GM19463 (cell line): ENCODE results near the gene PCDHB5.
"Not testable (repeated sequence)": the region's sequence is repeated elsewhere in the genome, so short reads cannot be mapped to it uniquely, and the experiment has no call there.

Experiments used
- ATAC-seq: cut with Tn5 transposase; IDR thresholded peaks from one replicate; pipeline ENCODE4 v1.9.1; 2021; ENCODE audit warnings: mild to moderate bottlenecking, moderate library complexity; ENCODE audit not compliant: unreplicated experiment

PCDHB5 gene

DNA sequence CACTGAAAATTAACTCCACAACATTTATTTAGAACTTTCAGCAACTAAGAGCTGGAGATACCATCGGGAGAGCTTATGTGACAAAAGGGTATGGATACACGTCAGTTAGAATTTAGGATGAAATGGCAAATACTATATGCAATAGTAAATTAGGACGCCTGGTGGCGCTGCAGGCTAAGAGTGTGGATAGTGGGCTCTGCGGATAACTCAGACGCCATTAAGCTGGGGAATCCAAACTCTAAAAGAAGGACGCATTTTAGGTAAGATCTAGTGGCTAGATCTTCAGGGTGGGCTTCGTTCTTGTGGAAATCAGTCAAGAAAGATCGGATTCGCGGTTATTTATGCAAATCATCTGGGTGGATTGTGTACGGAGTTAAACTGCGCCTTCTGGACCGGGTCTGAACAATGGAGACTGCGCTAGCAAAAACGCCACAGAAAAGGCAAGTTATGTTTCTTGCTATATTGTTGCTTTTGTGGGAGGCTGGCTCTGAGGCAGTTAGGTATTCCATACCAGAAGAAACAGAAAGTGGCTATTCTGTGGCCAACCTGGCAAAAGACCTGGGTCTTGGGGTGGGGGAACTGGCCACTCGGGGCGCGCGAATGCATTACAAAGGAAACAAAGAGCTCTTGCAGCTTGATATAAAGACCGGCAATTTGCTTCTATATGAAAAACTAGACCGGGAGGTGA is at the start of gene PCDHB5:
Gene PCDHB5, plus strand, starts transcription at position 177 of the 688 bp plus-strand sequence. Its CDS starts 229 bp downstream, at position 406.
- no peak for ATAC-seq

DNA sequence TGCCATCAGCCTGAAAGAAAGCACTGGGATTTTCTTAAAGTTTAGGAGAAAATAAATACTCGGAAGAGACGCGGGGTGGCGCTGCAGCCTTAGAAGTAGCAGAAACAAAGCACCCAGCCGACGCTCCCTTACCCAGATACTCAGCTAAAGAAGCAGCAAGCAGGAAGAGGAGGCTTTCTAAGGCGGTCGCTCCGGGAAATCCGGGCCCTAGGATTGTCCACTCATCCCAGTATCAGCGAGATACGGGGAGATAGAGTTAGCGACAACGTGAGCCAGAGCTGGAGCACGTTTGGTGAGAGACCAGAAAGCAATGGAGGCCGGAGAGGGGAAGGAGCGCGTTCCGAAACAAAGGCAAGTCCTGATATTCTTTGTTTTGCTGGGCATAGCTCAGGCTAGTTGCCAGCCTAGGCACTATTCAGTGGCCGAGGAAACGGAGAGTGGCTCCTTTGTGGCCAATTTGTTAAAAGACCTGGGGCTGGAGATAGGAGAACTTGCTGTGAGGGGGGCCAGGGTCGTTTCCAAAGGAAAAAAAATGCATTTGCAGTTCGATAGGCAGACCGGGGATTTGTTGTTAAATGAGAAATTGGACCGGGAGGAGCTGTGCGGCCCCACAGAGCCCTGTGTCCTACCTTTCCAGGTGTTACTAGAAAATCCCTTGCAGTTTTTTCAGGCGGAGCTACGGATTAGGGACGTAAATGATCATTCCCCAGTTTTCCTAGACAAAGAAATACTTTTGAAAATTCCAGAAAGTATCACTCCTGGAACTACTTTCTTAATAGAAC is 40.3 kb upstream of the PCDHB5 start, which contains the start of gene PCDHB2:
Gene PCDHB2, plus strand, starts transcription at position 135 of the 782 bp plus-strand sequence. Its CDS starts 176 bp downstream, at position 311.
- ATAC-seq, result no peak

DNA sequence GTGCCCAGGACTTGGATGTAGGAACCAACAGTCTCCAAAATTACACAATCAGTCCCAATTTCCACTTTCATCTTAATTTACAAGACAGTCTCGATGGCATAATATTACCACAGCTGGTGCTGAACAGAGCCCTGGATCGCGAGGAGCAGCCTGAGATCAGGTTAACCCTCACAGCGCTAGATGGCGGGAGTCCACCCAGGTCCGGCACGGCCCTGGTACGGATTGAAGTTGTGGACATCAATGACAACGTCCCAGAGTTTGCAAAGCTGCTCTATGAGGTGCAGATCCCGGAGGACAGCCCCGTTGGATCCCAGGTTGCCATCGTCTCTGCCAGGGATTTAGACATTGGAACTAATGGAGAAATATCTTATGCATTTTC is 39.8 kb upstream of the PCDHB5 start:
- no peak for ATAC-seq

DNA sequence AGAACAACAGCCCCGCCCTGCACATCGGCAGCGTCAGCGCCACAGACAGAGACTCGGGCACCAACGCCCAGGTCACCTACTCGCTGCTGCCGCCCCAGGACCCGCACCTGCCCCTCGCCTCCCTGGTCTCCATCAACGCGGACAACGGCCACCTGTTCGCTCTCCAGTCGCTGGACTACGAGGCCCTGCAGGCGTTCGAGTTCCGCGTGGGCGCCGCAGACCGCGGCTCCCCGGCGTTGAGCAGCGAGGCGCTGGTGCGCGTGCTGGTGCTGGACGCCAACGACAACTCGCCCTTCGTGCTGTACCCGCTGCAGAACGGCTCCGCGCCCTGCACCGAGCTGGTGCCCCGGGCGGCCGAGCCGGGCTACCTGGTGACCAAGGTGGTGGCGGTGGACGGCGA is 38.8 kb upstream of the PCDHB5 start:
- ATAC-seq, result not testable (repeated sequence)

DNA sequence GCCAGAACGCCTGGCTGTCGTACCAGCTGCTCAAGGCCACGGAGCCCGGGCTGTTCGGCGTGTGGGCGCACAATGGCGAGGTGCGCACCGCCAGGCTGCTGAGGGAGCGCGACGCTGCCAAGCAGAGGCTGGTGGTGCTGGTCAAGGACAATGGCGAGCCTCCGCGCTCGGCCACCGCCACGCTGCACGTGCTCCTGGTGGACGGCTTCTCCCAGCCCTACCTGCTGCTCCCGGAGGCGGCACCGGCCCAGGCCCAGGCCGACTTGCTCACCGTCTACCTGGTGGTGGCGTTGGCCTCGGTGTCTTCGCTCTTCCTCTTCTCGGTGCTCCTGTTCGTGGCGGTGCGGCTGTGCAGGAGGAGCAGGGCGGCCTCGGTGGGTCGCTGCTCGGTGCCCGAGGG is 38.4 kb upstream of the PCDHB5 start:
- not testable (repeated sequence) for ATAC-seq

DNA sequence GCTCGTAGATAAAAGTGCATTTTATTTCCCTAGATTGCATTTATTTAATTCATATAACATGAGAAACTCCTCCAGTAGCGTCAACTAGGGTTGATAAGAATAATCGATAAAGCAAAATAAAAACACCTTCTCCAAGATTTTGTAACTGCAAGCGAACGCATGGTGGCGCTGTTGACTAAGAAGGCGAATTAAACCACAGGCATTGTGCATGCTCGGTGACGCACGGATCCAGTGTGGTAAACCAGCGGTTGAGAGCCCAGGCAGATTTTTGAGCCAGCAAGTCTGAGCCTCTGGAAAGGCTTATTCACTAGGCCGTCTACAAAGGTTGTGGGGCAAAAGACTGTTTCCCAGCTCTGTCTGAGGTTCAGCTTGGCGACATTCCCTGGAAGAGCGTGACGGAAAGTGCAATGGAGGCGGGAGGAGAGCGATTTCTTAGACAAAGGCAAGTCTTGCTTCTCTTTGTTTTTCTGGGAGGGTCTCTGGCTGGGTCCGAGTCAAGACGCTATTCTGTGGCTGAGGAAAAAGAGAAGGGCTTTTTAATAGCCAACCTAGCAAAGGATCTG is 34.7 kb upstream of the PCDHB5 start, which contains the start of gene PCDHB3:
Gene PCDHB3, plus strand, starts transcription at position 231 of the 563 bp plus-strand sequence. Its CDS starts 177 bp downstream, at position 408.
- ATAC-seq, result no peak

DNA sequence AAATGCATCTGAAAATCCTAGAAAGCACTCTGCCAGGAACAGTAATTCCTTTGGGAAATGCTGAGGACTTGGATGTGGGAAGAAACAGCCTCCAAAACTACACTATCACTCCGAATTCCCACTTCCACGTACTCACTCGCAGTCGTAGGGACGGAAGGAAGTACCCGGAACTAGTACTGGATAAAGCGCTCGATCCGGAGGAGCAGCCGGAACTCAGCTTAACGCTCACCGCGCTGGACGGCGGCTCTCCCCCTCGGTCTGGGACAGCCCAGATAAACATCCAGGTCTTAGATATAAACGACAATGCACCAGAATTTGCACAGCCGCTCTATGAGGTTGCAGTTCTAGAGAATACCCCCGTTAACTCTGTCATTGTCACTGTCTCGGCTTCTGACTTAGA is 33.9 kb upstream of the PCDHB5 start:
- ATAC-seq, result no peak

DNA sequence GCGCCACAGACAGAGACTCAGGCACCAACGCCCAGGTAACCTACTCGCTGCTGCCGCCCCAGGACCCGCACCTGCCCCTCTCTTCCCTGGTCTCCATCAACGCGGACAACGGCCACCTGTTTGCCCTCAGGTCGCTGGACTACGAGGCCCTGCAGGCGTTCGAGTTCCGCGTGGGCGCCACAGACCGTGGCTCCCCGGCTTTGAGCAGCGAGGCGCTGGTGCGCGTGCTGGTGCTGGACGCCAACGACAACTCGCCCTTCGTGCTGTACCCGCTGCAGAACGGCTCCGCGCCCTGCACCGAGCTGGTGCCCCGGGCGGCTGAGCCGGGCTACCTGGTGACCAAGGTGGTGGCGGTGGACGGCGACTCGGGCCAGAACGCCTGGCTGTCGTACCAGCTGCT is 32.9 kb upstream of the PCDHB5 start:
- ATAC-seq, result not testable (repeated sequence)

DNA sequence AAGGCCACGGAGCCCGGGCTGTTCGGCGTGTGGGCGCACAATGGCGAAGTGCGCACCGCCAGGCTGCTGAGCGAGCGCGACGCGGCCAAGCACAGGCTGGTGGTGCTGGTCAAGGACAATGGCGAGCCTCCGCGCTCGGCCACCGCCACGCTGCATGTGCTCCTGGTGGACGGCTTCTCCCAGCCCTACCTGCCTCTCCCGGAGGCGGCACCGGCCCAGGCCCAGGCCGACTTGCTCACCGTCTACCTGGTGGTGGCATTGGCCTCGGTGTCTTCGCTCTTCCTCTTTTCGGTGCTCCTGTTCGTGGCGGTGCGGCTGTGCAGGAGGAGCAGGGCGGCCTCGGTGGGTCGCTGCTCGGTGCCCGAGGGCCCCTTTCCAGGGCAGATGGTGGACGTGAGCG is 32.5 kb upstream of the PCDHB5 start:
- not testable (repeated sequence) for ATAC-seq

DNA sequence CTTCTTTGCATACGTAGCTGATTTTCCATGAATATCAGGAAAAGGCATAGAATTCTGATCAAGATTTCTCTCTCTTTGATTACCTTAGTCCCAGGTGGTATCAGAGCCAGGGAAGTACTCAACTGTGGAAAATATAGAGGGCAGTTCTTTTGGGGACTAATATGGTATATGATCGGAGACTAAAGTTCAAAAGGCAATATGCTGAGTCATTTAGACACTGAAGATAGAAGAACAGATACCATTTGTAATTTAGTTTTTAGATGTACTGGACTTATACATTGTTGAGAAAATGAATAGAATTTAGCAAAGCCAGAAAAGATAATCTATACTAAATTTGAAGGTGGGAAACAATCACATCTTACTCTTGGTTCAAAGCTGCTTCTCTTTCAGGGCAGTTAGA is 29.7 kb upstream of the PCDHB5 start:
- ATAC-seq, result no peak

DNA sequence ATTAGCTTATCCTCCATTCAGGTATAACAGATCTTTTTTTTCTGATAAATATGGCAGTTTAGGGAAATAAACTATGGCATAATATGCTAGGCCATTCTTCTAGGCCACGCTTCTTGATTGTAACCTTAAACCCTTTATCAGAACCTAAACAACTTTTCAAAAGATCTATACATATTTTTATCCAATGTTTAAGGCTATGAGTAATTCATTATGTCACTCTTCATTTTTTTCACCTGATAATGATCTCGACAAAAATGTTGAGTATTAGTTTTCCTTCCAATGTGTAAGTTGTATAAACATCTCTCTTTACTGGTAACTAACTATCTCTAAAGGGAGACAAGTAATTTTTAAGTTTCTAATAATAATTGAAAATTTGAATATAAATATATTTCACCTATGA is 15.8 kb upstream of the PCDHB5 start:
- ATAC-seq, result no peak

DNA sequence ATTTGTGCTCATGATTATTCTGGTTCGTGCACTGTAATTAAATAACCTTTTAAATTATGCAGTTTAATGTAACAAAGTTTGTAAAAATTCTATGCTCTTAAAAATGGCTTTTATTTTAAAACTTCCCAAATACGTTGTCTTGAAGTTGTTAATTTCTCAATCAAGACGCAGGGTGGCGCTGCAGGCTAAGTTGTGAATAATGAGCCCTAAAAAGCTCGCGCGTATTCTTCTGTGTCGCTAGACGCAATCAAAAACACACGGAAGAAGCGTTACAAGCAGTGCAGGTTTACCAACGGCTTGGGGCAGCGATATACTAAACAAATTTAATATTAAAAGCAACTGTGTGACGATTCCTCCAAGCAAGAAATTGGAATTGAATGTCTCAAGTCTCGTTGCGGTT is 13.4 kb upstream of the PCDHB5 start, which contains the start of gene PCDHB4:
Gene PCDHB4, plus strand, starts transcription at position 256 of the 400 bp plus-strand sequence. CDS start 181 bp downstream, outside the sequence.
- ATAC-seq, result no peak

DNA sequence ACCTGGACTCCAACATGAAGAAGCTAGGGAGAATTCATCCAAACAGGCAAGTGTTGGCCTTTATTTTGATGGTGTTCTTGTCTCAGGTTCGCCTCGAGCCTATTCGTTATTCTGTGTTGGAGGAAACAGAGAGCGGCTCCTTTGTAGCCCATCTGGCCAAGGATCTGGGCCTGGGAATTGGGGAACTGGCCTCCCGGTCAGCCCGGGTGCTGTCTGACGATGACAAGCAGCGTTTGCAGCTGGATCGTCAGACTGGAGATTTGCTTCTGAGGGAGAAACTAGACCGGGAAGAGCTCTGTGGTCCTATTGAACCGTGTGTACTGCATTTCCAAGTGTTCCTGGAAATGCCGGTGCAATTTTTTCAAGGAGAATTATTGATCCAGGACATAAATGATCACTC is 13.0 kb upstream of the PCDHB5 start:
- ATAC-seq, result no peak

DNA sequence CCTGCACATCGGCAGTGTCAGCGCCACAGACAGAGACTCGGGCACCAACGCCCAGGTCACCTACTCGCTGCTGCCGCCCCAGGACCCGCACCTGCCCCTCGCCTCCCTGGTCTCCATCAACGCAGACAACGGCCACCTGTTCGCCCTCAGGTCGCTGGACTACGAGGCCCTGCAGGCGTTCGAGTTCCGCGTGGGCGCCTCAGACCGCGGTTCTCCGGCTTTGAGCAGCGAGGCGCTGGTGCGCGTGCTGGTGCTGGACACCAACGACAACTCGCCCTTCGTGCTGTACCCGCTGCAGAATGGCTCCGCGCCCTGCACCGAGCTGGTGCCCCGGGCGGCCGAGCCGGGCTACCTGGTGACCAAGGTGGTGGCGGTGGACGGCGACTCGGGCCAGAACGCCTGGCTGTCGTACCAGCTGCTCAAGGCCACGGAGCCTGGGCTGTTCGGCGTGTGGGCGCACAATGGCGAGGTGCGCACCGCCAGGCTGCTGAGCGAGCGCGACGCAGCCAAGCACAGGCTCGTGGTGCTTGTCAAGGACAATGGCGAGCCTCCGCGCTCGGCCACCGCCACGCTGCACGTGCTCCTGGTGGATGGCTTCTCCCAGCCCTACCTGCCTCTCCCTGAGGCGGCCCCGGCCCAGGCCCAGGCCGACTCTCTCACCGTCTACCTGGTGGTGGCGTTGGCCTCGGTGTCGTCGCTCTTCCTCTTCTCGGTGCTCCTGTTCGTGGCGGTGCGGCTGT is 11.4 kb upstream of the PCDHB5 start:
- ATAC-seq, result not testable (repeated sequence)

DNA sequence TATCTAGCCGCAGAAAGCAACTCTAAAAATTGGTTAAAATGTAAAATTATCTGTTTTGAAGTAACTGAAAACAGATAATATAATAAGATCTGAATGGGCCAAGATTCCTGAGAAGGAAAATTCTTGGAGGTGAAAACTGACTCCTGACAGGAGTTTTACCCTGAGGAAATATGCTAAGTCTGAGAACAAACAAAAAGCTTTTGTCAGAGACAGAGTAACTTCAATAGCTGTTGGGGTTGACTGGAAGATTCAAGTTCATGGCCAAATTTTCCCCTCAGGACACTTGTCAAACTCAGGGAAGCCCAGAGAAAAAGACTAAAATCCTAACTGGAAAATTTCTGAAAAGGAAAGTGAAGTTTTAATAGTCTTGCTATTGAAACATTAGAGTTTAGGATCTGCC is 7.7 kb upstream of the PCDHB5 start:
- ATAC-seq, result no peak

DNA sequence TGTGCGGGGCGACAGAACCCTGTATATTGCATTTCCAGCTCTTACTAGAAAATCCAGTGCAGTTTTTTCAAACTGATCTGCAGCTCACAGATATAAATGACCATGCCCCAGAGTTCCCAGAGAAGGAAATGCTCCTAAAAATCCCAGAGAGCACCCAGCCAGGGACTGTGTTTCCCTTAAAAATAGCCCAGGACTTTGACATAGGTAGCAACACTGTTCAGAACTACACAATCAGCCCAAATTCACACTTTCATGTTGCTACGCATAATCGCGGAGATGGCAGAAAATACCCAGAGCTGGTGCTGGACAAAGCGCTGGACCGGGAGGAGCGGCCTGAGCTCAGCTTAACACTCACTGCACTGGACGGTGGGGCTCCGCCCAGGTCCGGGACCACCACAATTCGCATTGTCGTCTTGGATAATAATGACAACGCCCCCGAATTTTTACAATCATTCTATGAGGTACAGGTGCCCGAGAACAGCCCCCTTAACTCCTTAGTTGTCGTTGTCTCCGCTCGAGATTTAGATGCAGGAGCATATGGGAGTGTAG is 786 bp downstream of the PCDHB5 start:
- no peak for ATAC-seq

DNA sequence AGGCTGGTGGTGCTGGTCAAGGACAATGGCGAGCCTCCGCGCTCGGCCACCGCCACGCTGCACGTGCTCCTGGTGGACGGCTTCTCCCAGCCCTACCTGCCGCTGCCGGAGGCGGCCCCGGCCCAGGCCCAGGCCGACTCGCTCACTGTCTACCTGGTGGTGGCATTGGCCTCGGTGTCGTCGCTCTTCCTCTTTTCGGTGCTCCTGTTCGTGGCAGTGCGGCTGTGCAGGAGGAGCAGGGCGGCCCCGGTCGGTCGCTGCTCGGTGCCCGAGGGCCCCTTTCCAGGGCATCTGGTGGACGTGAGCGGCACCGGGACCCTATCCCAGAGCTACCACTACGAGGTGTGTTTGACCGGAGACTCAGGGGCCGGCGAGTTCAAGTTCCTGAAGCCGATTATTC is 2.3 kb downstream of the PCDHB5 start:
- not testable (repeated sequence) for ATAC-seq

DNA sequence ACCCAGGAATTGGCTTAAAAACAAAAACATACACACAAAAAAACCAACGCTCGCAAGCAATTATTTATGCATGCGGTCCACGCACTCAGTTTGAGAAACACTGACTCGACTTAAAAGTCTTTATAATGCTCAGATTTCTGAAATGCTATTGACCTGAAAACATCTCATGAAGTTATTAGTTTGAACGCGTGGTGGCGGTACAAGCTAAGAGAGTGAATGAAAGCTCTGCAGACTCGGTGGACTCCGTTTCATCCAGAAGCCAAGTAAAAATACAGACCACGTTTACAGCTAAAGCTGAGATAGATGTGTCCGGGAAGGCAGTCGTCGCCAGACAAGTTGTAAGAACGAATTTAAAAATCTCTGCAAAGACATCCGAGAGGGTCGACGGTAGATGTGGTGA is 14.8 kb downstream of the PCDHB5 start, which contains the start of gene PCDHB6:
Gene PCDHB6, plus strand, starts transcription at position 246 of the 400 bp plus-strand sequence. CDS start 201 bp downstream, outside the sequence.
- ATAC-seq, result no peak

DNA sequence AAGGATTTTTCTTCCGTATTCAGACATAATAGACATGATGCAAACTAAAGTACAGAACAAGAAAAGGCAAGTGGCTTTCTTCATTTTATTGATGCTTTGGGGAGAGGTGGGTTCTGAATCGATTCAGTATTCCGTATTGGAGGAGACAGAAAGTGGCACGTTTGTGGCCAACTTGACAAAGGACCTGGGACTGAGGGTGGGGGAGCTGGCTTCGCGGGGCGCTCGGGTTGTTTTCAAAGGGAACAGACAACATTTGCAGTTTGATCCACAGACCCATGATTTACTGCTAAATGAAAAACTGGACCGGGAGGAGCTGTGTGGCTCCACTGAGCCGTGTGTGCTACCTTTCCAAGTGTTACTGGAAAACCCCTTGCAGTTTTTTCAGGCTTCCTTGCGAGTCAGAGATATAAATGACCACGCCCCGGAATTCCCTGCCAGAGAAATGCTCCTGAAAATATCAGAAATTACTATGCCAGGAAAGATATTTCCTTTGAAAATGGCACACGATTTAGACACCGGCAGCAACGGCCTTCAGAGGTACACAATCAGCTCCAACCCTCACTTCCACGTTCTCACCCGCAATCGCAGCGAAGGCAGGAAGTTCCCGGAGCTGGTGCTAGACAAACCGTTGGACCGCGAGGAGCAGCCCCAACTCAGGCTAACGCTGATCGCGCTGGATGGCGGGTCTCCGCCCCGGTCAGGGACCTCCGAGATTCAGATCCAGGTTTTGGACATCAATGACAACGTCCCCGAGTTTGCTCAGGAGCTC is 15.4 kb downstream of the PCDHB5 start:
- ATAC-seq, result no peak

DNA sequence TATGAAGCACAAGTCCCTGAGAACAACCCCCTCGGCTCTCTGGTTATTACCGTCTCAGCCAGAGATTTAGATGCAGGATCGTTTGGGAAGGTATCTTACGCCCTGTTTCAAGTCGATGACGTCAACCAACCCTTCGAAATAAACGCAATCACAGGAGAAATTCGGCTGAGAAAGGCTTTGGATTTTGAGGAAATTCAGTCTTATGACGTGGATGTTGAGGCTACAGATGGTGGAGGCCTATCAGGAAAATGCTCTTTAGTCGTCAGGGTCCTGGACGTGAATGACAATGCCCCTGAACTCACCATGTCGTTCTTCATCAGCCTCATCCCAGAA is 16.0 kb downstream of the PCDHB5 start:
- ATAC-seq, result no peak
